Natural killer cell treated with Interleukin-12 subunit alpha and Interleukin-12 subunit beta and Interleukin-15 and Interleukin-18, amount 100 ng/mL, for 72 hours (primary cell): Measurements from ENCODE around the gene ZNF200. TPM values are rescaled to one million over a fixed set of nuclear protein-coding genes. Genes with fewer than 3 reads are reported as not detected.

ENCODE experiments used
- total RNA-seq, 2 donors: library from RNA; stranded (reverse); gene quantifications; one replicate each; pipeline ENCODE4 v1.2.3, GENCODE V29; 2022

ZNF200 gene
- total RNA-seq, 2 donors from 2014 or later, result 16.6 to 18.9 TPM

Other genes starting within 250 kb of the ZNF200 start
- under 1 TPM in 1 of 2 donors, not detected in 1; 0.47 TPM for gene CLDN9, start 222.2 kb downstream of the ZNF200 start, total RNA-seq
- gene CLDN6, start 217.0 kb downstream of the ZNF200 start, total RNA-seq, result not detected
- gene TNFRSF12A, start 214.8 kb downstream of the ZNF200 start, total RNA-seq, result 1 to 10 TPM; 6.4 to 6.5 TPM
- 10 to 100 TPM; 14.3 to 18.4 TPM for gene HCFC1R1, start 211.2 kb downstream of the ZNF200 start, total RNA-seq
- gene THOC6, start 211.1 kb downstream of the ZNF200 start, total RNA-seq, result 10 to 100 TPM; 33.6 to 58.8 TPM
- gene BICDL2, start 198.2 kb downstream of the ZNF200 start, total RNA-seq, result under 1 TPM; 0.50 to 0.67 TPM
- gene MMP25, start 188.6 kb downstream of the ZNF200 start, total RNA-seq, result 10 to 100 TPM; 54.3 to 66.6 TPM
- gene IL32, start 169.5 kb downstream of the ZNF200 start, total RNA-seq, result 1,000 to 10,000 TPM in 1 of 2 donors, 100 to 1,000 TPM in 1; 678 to 1,235 TPM
- under 1 TPM in 1 of 2 donors, not detected in 1; 0.22 TPM for gene ZSCAN10, start 135.9 kb downstream of the ZNF200 start, total RNA-seq
- not detected for gene ZNF205, start 122.6 kb downstream of the ZNF200 start, total RNA-seq
- 10 to 100 TPM in 1 of 2 donors, 1 to 10 TPM in 1; 8.5 to 11.6 TPM for gene ZNF213, start 100.1 kb downstream of the ZNF200 start, total RNA-seq
- gene OR1F1, start 47.0 kb downstream of the ZNF200 start, total RNA-seq, result not detected
- gene MEFV, start 21.5 kb upstream of the ZNF200 start, total RNA-seq, result under 1 TPM; 0.26 to 0.31 TPM
- gene ZNF263, start 48.3 kb upstream of the ZNF200 start, total RNA-seq, result 10 to 100 TPM; 23.2 to 24.5 TPM
- gene TIGD7, start 70.3 kb upstream of the ZNF200 start, total RNA-seq, result 1 to 10 TPM; 5.0 to 6.7 TPM
- 10 to 100 TPM; 43.0 to 43.8 TPM for gene ZNF75A, start 70.3 kb upstream of the ZNF200 start, total RNA-seq
- not detected for gene OR2C1, start 120.7 kb upstream of the ZNF200 start, total RNA-seq
- gene ZSCAN32, start 165.8 kb upstream of the ZNF200 start, total RNA-seq, result 10 to 100 TPM; 12.6 to 16.9 TPM
- gene ZNF174, start 166.1 kb upstream of the ZNF200 start, total RNA-seq, result 10 to 100 TPM in 1 of 2 donors, 1 to 10 TPM in 1; 9.2 to 10.2 TPM
- gene ZNF597, start 208.3 kb upstream of the ZNF200 start, total RNA-seq, result 1 to 10 TPM; 2.7 to 2.9 TPM
- gene NAA60, start 208.5 kb upstream of the ZNF200 start, total RNA-seq, result 10 to 100 TPM; 59.0 to 60.0 TPM